NOMO-1 treated with dmso at 0.1 percent for 144 hours (cell line): Measurements from ENCODE around the gene BANF1.

Experiments
- DNase-seq: peaks from one replicate; lab custom pipeline; 2025; ENCODE audit not compliant: unreplicated experiment; lab: John Stamatoyannopoulos, UW

Gene BANF1

DNA sequence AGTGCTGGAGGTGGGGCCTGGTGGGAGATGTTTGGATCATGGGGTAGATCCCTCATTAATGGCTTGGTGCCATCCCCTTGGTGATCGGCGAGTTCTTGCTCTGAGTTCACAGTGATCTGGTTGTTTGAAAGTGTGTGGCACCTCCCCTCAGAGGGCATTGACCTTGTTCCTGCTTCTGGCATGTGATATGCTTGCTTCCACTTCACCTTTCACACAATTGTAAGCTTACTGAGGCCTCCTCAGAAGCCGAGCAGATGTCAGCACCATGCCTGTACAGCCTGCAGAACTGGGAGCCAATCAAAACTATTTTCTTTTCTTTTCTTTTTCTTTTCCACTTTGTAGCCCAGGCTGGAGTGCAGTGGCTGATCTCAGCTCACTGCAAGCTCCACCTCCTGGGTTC lies 35.0 kb downstream of the BANF1 start:
- no peak for DNase-seq

DNA sequence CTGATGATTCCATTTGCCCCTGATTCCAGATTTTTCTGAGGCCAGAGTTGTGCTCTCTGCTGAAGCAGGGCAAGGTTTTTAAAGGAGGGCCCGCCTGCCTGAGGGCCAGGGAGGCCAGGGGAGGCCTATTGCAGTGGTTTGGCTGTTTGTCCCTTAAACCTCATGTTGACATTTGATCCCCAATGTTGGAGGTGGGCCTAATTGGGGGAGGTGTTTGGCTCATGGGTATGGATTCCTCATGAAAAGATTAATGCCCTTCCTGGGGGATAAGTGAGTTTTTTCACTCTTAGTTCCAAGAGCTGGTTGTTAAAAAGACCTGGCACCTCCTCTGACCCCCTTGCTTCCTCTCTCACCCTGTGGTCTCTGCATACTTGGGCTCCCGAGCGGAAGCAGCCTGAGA lies 37.5 kb downstream of the BANF1 start:
- no peak for DNase-seq

DNA sequence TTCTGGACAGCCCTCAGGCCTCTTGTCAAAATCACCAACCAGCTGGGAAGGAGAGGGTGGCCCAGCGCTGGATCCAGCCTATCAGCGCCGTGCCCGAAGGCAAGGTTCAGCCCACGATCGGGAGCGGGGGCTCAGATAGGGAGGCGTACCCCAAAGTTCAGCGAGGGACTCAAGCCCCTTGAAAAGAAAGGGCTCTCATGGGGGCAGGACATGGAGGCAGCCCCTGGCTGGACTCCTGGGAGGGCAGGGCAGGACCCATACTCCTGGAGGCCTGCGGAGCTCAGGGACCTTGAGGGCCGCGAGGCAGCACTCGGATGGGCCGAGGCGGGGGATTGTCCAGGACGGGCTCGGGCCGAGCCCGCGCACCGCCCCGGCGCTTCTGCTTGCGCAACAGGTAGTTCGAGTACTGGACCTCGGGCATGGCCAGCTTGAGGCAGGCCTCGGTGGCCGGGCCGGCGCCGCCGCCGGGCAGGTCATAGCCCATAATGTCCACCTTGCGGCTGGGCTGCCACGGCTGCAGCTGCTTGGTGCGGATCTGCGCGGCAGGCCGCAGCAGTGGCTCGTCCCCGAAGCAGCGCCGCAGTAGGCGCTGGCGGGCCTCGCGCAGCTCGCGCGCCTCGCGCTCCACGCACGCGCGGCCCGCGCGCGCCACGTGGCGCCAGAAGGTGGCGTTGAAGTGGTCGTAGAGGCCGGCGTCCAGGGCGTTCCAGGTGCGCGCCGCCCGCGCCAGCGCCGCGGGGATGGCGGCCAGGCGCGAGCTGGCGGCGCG lies 40.1 kb downstream of the BANF1 start:
- no peak for DNase-seq

DNA sequence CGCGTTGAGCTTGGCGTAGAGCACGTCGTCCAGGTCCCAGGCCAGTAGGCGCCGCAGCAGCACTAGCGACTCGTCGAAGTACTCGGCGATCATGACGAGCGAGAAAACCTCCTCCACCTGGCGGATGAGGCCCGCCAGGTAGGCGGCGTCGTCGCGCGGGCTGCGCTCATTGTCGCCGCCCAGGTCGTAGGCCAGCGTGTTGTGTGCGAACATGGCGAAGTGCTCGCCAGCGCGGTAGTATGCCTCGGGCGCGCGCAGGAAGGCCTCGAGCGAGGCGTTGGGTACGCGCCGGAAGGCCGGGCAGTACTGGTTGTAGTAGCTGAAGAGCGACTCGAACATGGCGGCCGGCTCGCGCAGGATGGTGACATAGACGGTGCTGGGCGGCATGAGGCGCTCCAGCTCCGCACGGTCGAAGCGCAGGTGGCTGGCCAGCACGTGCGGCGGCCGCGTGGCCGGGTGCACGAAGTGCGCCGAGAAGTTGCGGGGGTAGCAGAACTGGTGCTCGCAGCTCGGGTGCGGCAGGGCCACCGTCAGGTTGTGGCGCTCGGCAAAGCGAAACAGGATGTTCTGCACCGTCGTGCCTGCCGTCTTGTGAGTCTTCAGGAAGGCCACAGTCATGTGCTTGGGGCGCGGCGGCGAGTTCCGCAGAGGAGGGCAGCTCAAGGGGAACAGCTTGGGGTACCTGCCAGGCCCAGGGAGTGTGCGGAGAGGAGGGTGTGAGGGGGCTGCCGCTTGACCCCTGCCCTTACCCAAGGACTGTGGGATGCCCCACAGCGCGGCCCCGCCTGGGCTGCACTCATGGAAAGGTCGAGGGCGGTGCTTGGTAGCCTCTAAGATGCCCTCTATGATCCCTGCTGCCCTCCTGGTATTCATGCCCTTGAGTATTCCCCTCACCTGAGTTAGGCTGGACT lies 40.9 kb downstream of the BANF1 start:
- no peak for DNase-seq

DNA sequence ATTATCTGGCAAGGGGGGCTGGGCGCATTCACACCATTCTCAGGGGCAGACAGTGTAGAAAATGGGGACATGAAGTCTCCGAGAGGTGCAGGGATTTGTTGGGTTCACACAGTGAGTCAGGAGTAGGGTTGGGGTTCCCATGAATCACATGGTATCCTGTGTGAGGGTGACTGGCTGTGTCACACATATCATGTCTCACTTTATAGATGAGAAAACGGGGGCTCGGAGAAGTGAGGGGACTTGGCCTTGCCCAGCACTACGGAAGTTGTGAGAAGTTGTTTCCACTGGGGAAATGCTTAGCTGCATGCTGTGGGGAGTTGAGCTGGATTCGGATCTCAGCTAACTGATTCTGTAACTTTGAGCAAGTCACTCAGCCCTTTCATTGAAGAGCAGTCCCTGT lies 42.5 kb downstream of the BANF1 start:
- DNase-seq: no peak

DNA sequence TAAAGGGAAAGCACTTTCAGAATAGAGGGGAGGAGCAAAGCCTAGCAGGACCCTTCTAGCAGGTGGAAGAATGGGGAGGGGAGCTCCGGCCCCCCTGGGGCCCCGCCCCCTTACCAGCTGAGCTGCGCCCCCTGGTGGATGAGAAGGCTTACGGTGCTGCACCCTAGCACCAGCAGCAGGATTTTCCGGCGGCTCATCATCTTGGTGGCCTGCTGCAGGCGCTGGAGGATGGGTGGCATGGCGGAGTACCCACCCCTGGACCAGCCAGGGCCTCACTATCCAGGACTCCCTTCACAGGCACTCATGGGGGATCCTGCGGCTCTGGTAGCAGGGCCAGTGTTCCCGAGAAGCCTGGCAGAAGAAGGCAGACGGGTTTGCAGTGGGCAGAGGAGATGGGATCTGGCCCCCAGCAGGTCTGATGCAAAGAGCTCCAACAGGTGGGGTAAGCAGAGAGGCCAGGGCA lies 42.9 kb downstream of the BANF1 start:
- DNase-seq: peak; percentile 22

DNA sequence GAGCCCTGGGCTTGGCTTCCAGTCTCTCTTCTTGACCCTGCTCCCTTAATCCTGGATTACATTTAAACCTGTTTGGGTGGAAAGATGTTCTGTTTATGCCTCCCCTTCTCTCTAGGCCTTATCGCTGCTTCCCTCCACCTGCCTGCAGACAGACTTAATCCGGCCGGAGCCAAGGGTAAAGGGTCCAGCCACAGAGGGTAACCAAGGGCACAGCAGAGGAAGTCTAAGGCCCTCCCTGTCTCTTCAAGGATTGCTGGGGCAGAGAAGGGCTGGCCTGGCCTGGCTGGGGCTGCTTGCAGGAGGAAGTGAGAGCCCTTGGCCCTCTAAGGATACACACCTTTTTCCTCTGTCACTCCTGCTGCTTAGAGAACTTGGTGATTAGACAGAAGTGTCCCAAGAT lies 44.6 kb downstream of the BANF1 start:
- no peak for DNase-seq

DNA sequence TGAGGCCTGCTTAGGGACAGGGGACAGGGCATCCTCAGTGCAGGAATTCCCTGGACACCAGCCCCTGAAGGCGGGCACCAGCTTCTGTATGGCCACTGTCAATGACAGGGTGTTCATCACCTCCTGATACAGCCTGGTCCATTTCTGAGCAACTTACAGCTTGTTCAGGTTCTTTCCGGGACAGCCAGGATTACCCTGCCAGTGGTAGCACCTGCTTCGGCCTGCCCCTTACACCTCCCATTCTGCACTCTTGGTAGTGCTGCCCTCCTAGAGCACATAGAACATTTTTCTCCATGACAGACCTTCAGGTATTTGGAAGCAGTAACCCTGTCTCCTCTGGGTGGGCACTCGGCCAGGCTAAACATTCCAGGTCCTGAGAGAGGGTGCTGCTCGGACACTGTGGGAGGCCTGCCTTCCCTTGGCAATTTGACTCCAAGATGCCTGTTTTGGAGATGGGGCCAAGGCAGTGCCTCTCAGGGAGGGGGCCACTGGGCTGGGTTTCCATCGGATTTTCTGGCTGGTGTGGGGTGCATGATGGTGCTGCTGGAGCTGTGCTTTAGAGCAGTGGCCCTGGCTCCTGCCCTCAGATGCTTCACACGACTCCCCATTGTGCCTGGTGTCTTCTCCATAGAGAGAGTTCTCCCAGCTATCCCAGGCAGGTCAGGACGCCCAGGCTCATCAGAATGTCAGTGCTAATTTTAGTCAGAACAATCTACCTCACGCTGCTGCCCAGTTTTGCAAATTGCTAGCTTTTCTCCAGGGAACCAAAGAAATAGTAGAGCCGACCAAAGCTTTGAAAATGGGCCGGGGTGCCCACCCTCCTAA lies 45.5 kb downstream of the BANF1 start:
- DNase-seq: no peak

DNA sequence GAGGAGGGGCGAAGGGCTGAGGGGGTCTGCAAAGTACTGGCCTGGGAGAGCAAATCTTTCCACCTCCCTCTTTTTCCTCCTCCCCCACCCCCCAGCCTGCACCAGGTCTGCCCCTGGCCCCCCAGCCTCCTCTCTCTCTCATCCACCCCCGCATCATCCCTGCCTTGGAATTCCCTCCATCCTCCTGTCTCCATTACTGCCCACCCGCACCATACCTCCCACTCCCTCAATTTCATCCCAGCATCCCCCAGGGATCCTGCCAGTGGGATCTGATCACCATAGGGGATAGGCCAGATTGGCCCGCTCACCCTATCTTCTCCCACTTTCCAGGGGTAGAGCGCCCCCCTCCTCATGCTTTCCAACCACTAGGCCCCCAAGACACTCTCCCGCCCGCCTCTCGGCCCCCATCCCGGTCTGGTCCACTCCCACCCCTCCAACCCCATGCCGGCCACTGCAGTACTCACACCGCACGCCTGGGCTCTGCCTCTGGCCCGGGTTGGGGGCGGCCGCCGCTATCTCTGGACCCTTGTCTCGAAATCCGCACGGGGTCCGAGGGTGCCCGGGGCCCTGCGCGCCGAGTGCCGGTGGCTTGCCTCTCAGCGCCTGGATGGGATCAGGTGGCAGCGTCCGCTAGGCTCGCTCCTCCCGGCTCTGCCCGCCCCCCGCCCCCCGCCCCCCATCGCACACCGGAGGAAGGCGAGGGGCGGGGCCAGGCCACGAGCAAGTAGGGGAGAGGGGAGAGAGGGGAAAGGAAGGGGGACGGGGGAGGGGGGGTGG lies 46.4 kb downstream of the BANF1 start, which contains the start of gene GAL3ST3:
Gene GAL3ST3, minus strand, starts transcription at position 615 of the 777 bp plus-strand sequence. CDS start 3,746 bp downstream, outside the sequence.
- DNase-seq: no peak

DNA sequence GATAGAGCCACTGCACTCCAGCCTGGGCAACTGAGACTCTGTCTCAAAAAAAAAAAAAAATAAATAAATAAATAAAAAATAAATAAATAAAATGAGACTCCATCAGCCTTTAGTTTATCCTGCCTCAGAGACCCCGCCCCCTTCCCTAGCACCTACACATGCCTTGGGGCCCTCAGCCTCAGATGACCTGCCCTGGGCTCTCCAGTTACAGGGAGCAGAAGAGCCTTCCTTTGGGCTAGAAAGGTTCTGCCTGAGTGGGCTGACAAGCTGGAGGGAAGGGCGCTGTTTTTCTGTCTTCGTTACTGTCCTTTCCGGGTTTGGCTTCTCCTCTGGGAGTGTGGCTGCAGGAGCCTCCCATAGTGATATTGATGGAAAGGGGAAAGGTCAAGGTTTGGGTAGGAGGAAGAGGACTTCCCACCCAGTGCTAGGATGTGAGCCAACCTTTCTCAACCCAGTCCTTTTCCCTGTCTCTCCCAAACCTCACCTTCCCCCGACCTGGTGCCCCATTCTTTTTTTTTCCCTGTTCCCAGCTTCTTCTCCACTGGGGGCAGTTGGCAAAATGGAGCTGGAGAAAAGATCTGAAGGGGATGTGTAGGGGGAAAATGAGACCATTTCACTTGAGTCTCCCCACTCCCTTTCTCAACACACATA lies 48.4 kb downstream of the BANF1 start:
- no peak for DNase-seq

DNA sequence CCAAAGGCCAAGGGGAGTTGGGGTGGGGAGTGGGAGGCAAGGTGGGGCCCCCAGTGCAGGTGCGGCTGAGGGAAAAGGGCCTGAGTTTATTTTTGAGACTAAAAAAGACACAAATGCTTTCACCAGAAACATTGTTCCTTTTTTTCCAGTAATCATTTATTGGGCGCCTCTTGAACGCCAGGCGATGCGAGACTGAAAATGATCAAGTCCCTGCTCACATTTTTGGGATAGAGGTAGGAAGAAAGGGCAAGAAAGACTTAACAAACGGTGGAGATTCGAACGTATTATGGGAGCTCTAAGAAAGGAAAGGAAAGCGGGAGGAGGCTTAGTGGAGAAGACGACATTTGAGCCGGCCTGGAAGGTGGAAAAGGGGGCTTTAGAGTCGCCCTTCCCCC lies 49.1 kb downstream of the BANF1 start:
- no peak for DNase-seq

DNA sequence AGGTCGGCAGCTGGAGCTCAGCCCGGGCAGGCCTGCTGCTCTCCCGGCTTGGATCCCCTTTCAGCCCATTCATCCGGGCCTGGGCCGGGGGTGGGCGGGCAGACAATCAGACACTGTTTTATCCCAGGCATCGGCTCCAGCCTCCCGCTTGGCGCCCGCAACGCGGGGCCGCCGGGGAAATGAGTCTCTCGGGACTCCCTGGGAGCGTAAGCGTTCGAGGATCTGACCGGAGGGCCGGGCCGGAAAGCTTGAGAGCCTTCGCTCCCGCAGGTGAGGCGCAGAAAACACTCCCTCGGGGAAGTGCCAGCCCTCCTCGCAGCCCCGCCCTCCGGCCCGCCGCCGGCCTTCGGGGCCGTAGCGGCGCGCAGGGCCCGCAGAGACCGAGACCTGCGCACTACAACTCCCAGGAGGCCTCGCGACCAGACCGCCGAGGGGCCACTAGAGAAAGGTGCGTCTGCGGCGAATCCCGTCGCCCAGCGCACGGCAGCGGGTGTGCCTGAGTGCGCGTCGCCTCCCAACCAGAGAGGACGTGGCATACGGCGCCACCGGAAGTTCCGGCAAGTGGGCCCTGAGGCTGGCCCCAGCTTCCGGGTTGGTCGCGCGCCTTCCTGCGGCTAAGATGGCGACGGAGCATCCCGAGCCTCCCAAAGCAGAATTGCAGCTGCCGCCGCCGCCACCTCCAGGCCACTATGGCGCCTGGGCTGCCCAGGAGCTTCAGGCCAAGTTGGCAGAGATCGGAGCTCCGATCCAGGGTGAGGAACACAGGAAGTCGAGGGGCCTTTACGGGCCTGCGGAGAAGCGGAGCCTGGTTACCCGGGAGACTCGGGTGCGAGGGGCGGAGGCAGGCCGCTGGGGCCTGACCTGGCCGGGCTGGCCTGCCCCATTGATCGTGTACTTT lies 49.7 kb downstream of the BANF1 start, which contains the start of gene SF3B2:
Gene SF3B2, plus strand, starts transcription at position 599 of the 898 bp plus-strand sequence. Its CDS starts 21 bp downstream, at position 620.
- DNase-seq: peak; percentile 98

DNA sequence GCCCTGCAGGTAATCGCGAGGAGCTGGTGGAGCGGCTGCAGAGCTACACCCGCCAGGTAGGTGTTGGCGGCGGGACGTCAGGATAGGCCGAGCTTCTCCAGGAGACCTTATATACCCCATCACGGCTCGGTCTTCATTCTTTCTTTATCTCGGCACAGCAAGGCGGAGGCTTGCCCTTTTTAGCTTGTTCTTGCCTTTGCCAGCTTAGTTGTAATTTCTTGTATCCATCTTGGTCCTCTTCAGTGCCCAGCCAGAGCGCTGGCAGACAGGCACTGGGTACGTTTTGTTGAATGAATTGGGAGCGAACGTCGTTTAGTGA lies 50.3 kb downstream of the BANF1 start:
- no peak for DNase-seq
